Motor neuron (in vitro differentiated cells): ENCODE measurements around the gene SIPA1L3. TPM values are rescaled to one million over a fixed set of nuclear protein-coding genes. Genes with fewer than 3 reads are reported as not detected.

Experiments
- ATAC-seq, 8 experiments: fragments of 200-7000 bp; cut with Tn5 transposase; replicated peaks in 6 of 8; 2 replicates each; pipeline ENCODE4 v1.8.0; 2021; ENCODE audit warnings: mild to moderate bottlenecking in 8 of 8, moderate library complexity in 8 of 8
- H3K27ac ChIP-seq, 2 donors: fragments of 250-450 bp; sonication (Bioruptor Pico); 2 replicates each; pipeline ENCODE4 v1.9.0; 2021; ENCODE audit warnings: antibody characterized with exemption in 2 of 2, mild to moderate bottlenecking in 2 of 2, moderate library complexity in 1 of 2
- H3K4me1 ChIP-seq, 2 donors: fragments of 250-450 bp; sonication (Bioruptor Pico); replicated peaks in 1 of 2; 2 replicates each; pipeline ENCODE4 v1.6.1; 2021; ENCODE audit warnings: antibody characterized with exemption in 2 of 2, mild to moderate bottlenecking in 2 of 2, moderate library complexity in 1 of 2
- H3K4me3 ChIP-seq, 5 donors: fragments of 250-450 bp; sonication (Bioruptor Pico); 2 replicates each; pipeline ENCODE4 v1.9.0; 2021; ENCODE audit warnings: antibody characterized with exemption in 5 of 5, mild to moderate bottlenecking in 5 of 5, moderate library complexity in 4 of 5
- WGBS, 10 experiments: fragments of 450-650 bp; shearing (Covaris generic); methylation state at CpG; one replicate each; pipeline ENCODE4 v1.0.0; 2022; 5-methylcytosine and 5-hydroxymethylcytosine counted together
- in situ Hi-C, 9 experiments: fragments of 400-800 bp; cut with MboI; loops; one replicate each; pipeline ENCODE4 v1.15.0; 2021; ENCODE audit warnings: low sequenced_read_pairs in 9 of 9, low pct_unique_long_range_greater_than_20kb in 2 of 9; ENCODE audit not compliant: unreplicated experiment in 9 of 9
- total RNA-seq, 8 experiments: library from RNA; unstranded; fragments of 300-600 nt; gene quantifications; 2 replicates each; pipeline versions ENCODE4 v1.2.3 to v1.2.4, GENCODE V29; 2022

SIPA1L3 gene
- total RNA-seq, 8 experiments from 2014 or later, result 8.5 to 22.1 (median 15.1) TPM

GRCh38 chr19:38190793-38191192 lies 283.8 kb downstream of the SIPA1L3 start:
- ATAC-seq, result no peak
- in situ Hi-C loops, result no loop called here
- H3K4me1 ChIP-seq, result no peaks in the 10 kb centered on the region
- no peak overlapping the region for H3K4me3 ChIP-seq
- WGBS, 10 experiments, result 75 to 100% (median 94%) methylated on average over 1 to 6 of the region's 6 CpGs; no CpG with 5 or more reads in 2 of the 10 experiments
- H3K27ac ChIP-seq, result no peak overlapping the region

GRCh38 chr19:38191747-38192146 lies 284.7 kb downstream of the SIPA1L3 start:
- 76 to 100% (median 91%) methylated on average over 3 to 6 of the region's 13 CpGs; no CpG with 5 or more reads in 6 of the 10 experiments for WGBS, 10 experiments
- no peak for ATAC-seq
- Histone ChIP-seq H3K4me3 (no peak overlapping the region), H3K4me1 (no peaks in the 10 kb centered on the region), H3K27ac (no peak overlapping the region)
- in situ Hi-C loops, result no loop called here

GRCh38 chr19:38193445-38193844 lies 286.4 kb downstream of the SIPA1L3 start:
- no peak overlapping the region for H3K27ac ChIP-seq
- no peaks in the 10 kb centered on the region for H3K4me1 ChIP-seq
- 100% methylated on average over 1 of the region's 29 CpGs; no CpG with 5 or more reads in 9 of the 10 experiments for WGBS, 10 experiments
- H3K4me3 ChIP-seq, result no peak overlapping the region
- no peak for ATAC-seq
- in situ Hi-C loops, result no loop called here

- in situ Hi-C loops, result no loop called here
Observed at GRCh38 chr19:38194061-38194701, 287.2 kb downstream of the SIPA1L3 start.

GRCh38 chr19:38195237-38195636 lies 288.2 kb downstream of the SIPA1L3 start:
- H3K27ac ChIP-seq, result no peak overlapping the region
- 68 to 100% (median 90%) methylated on average over 1 to 4 of the region's 10 CpGs; no CpG with 5 or more reads in 5 of the 10 experiments for WGBS, 10 experiments
- ATAC-seq, result no peak
- in situ Hi-C loops, result no loop called here
- H3K4me3 ChIP-seq, result no peak overlapping the region
- H3K4me1 ChIP-seq, result no peaks in the 10 kb centered on the region

More at GRCh38 chr19:38194061-38194701, 287.2 kb downstream of the SIPA1L3 start:
- 84 to 100% (median 89%) methylated on average over 3 to 7 of the region's 13 CpGs; no CpG with 5 or more reads in 7 of the 10 experiments for WGBS, 10 experiments
- no peaks in the 10 kb centered on the region for H3K4me1 ChIP-seq
- no peak overlapping the region for H3K4me3 ChIP-seq
- no peak overlapping the region for H3K27ac ChIP-seq
- no peak for ATAC-seq

GRCh38 chr19:38196245-38196837 lies 289.3 kb downstream of the SIPA1L3 start:
- H3K4me3 ChIP-seq, result no peak overlapping the region
- WGBS, 10 experiments, result 40 to 100% (median 77%) methylated on average over 1 to 6 of the region's 13 CpGs; no CpG with 5 or more reads in 2 of the 10 experiments
- no peaks in the 10 kb centered on the region for H3K4me1 ChIP-seq
- ATAC-seq, result no peak
- in situ Hi-C loops, result no loop called here
- H3K27ac ChIP-seq, result no peak overlapping the region

GRCh38 chr19:38196948-38197656 lies 290.1 kb downstream of the SIPA1L3 start:
- no peaks in the 10 kb centered on the region for H3K4me1 ChIP-seq
- in situ Hi-C loops, result no loop called here
- no peak overlapping the region for H3K27ac ChIP-seq
- no peak for ATAC-seq
- 93 to 100% (median 98%) methylated on average over 1 to 7 of the region's 23 CpGs; no CpG with 5 or more reads in 3 of the 10 experiments for WGBS, 10 experiments
- H3K4me3 ChIP-seq, result no peak overlapping the region

GRCh38 chr19:38197937-38198704 lies 291.1 kb downstream of the SIPA1L3 start:
- H3K4me1 ChIP-seq, result no peaks in the 10 kb centered on the region
- H3K27ac ChIP-seq, result no peak overlapping the region
- in situ Hi-C loops, result no loop called here
- 80 to 100% (median 93%) methylated on average over 1 to 5 of the region's 25 CpGs; no CpG with 5 or more reads in 4 of the 10 experiments for WGBS, 10 experiments
- H3K4me3 ChIP-seq, result no peak overlapping the region
- peak in 1 of 8 experiments; percentile 11 for ATAC-seq

- no peak for ATAC-seq
- WGBS, 10 experiments, result 72 to 100% (median 98%) methylated on average over 1 to 4 of the region's 11 CpGs; no CpG with 5 or more reads in 2 of the 10 experiments
Observed at GRCh38 chr19:38199340-38199739, 292.3 kb downstream of the SIPA1L3 start.

GRCh38 chr19:38201731-38202130 lies 294.7 kb downstream of the SIPA1L3 start:
- Histone ChIP-seq H3K27ac (no peak overlapping the region), H3K4me1 (no peaks in the 10 kb centered on the region), H3K4me3 (no peak overlapping the region)
- 0 to 96% (median 90%) methylated on average over 1 to 6 of the region's 15 CpGs; no CpG with 5 or more reads in 5 of the 10 experiments for WGBS, 10 experiments
- no peak for ATAC-seq
- in situ Hi-C loops, result loop anchor here in 1 of 9 experiments (25.0 kb wide), 1 partner anchor 289 kb away; the partner anchor contains the start of genes SIPA1L3 and WDR87

More at GRCh38 chr19:38199340-38199739, 292.3 kb downstream of the SIPA1L3 start:
- in situ Hi-C loops, result no loop called here
- H3K4me3 ChIP-seq, result no peak overlapping the region
- H3K27ac ChIP-seq, result no peak overlapping the region
- no peaks in the 10 kb centered on the region for H3K4me1 ChIP-seq

GRCh38 chr19:38202504-38202903 lies 295.5 kb downstream of the SIPA1L3 start:
- no peak for ATAC-seq
- no peak overlapping the region for H3K4me3 ChIP-seq
- in situ Hi-C loops, result loop anchor here in 1 of 9 experiments (25.0 kb wide), 1 partner anchor 290 kb away; the partner anchor contains the start of genes SIPA1L3 and WDR87
- H3K4me1 ChIP-seq, result peaks cover 6 to 7% of the 10 kb centered on the region in 2 donors
- H3K27ac ChIP-seq, result no peak overlapping the region
- 80 to 100% (median 89%) methylated on average over 1 to 9 of the region's 14 CpGs; no CpG with 5 or more reads in 2 of the 10 experiments for WGBS, 10 experiments

- H3K4me1 ChIP-seq, result peaks cover 11 to 12% of the 10 kb centered on the region in 2 donors
- H3K4me3 ChIP-seq, result no peak overlapping the region
- in situ Hi-C loops, result loop anchor here in 1 of 9 experiments (25.0 kb wide), 1 partner anchor 291 kb away; the partner anchor contains the start of genes SIPA1L3 and WDR87
- no peak for ATAC-seq
- WGBS, 10 experiments, result 72 to 100% (median 80%) methylated on average over 1 to 9 of the region's 13 CpGs; no CpG with 5 or more reads in 6 of the 10 experiments
- H3K27ac ChIP-seq, result no peak overlapping the region
Observed at GRCh38 chr19:38203197-38203596, 296.2 kb downstream of the SIPA1L3 start.
